Measurements from ENCODE around the gene TMEM237.

The TMEM237 gene

GRCh38 chr2:201622306-201622970 lies 20.9 kb downstream of the TMEM237 start:
- DNase-seq (ENCODE audit: low spot score), result no peak
- no peak for TF ChIP-seq CTCF (IDR thresholded peaks at IDR 0.05; ENCODE audit: extremely low read depth, missing control alignments)

GRCh38 chr2:201621293-201621999 lies 21.9 kb downstream of the TMEM237 start:
- no peak for DNase-seq (ENCODE audit: low spot score)
- TF ChIP-seq CTCF (IDR thresholded peaks at IDR 0.05; ENCODE audit: extremely low read depth, missing control alignments), result no peak

- peak; percentile 20 for DNase-seq (ENCODE audit: low spot score)
- TF ChIP-seq CTCF (IDR thresholded peaks at IDR 0.05; ENCODE audit: extremely low read depth, missing control alignments), result no peak
Observed at GRCh38 chr2:201618744-201619662, 24.3 kb downstream of the TMEM237 start.

DNA sequence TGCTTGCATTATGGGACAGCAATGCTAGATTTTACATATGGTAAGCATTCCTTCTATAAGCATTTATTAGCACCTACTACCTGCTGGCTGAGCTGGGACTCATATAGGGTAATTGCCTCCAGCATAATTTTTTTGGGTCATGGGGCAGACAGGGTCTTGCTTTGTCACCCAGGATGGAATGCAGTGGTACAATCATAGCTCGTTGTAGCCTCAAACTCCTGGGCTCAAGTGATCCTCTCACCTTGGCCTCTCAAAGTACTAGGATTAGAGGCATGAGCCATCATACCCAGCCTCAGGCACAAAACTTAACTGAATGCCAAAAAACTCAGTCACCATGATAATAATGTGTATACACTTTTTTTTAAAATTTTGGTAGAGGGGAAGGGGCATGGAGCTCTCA lies 35.3 kb downstream of the TMEM237 start:
- TF ChIP-seq CTCF (IDR thresholded peaks at IDR 0.05; ENCODE audit: extremely low read depth, missing control alignments), result no peak

DNA sequence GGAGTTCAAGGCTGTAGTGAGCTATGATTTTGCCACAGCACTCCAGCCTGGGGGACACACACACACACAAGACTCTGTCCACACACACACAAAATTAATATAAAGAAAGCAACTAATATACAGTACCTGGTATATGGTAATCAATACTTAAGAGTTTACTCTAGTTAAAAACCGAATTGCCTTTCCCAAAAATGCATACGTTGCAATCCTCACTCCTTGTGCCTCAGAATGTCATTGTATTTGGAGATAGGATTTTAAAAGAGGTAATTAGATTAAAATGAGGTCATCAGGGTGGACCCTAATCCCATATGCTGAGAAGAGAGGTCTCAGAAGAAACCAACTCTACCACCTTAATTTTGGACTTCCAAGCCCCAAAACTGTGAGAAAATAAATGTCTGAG lies 35.7 kb downstream of the TMEM237 start:
- no peak for DNase-seq (ENCODE audit: low spot score)
- no peak for TF ChIP-seq CTCF (IDR thresholded peaks at IDR 0.05; ENCODE audit: extremely low read depth, missing control alignments)

More for the DNA sequence above, 35.3 kb downstream of the TMEM237 start:
- DNase-seq (ENCODE audit: low spot score), result no peak

DNA sequence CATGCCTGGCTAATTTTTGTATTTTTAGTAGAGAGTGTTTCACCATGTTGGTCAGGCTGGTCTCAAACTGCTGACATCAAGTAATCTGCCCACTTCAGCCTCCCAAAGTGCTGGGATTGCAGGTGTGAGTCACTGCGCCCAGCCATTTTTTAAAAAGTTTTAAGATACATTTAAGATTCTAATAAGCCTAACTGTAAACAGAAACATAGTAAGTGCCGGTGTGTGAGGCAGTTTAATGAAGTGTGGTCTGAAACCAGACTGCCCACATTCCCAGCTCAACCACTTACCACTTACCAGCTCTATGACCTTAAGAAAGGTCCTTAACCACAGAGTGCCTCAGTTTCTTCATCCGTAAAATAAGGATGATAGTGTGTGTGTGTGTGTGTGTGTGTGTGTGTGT lies 42.4 kb downstream of the TMEM237 start:
- no peak for DNase-seq (ENCODE audit: low spot score)
- no peak for TF ChIP-seq CTCF (IDR thresholded peaks at IDR 0.05; ENCODE audit: extremely low read depth, missing control alignments)

GRCh38 chr2:201597397-201597796 lies 45.9 kb downstream of the TMEM237 start:
- no peak for TF ChIP-seq CTCF (IDR thresholded peaks at IDR 0.05; ENCODE audit: extremely low read depth, missing control alignments)

More at GRCh38 chr2:201597397-201597796, 45.9 kb downstream of the TMEM237 start:
- no peak for DNase-seq (ENCODE audit: low spot score)
